Mesenchymal stem cell (in vitro differentiated cells and primary cell): ENCODE results near the gene MEOX1.
A peak's percentile ranks its signal among the peaks of the same experiment; 100 is the strongest.

ENCODE experiments used
- DNase-seq: peaks from one replicate; pipeline ENCODE4 v3.0.0-alpha.2; 2013
- H2AFZ ChIP-seq: one replicate; pipeline ENCODE4 v1.6.1; 2013; ENCODE audit warnings: low read depth, mild to moderate bottlenecking, control low read depth, inconsistent platforms, low read length, moderate library complexity
- H2AK5ac ChIP-seq: 2 replicates; pipeline ENCODE4 v1.6.1; 2013; ENCODE audit warnings: low read length, moderate library complexity, mild to moderate bottlenecking, inconsistent platforms; ENCODE audit not compliant: severe bottlenecking
- H2BK120ac ChIP-seq: one replicate; pipeline ENCODE4 v1.6.1; 2013; ENCODE audit warnings: low read depth, mild to moderate bottlenecking, inconsistent platforms, low read length, moderate library complexity
- H2BK12ac ChIP-seq, 2 experiments: one replicate each; pipeline ENCODE4 v1.6.1; 2013; ENCODE audit warnings: inconsistent platforms in 2 of 2, low read length in 2 of 2, mild to moderate bottlenecking in 2 of 2, moderate library complexity in 2 of 2, control low read depth in 1 of 2
- H2BK15ac ChIP-seq: one replicate; pipeline ENCODE4 v1.6.1; 2013; ENCODE audit warnings: mild to moderate bottlenecking, low read depth, inconsistent platforms; ENCODE audit not compliant: poor library complexity, severe bottlenecking
- H2BK5ac ChIP-seq: 2 replicates; pipeline ENCODE4 v1.6.1; 2013; ENCODE audit warnings: low read depth, mild to moderate bottlenecking, low read length, control low read depth, inconsistent platforms; ENCODE audit not compliant: poor library complexity, severe bottlenecking
- H3K14ac ChIP-seq, 2 experiments: one replicate each; pipeline ENCODE4 v1.6.1; 2013; ENCODE audit warnings: inconsistent platforms in 2 of 2, low read length in 2 of 2, control low read depth in 1 of 2, mild to moderate bottlenecking in 1 of 2, moderate library complexity in 1 of 2
- H3K18ac ChIP-seq, 2 experiments: one replicate each; pipeline ENCODE4 v1.6.1; 2013; ENCODE audit warnings: inconsistent platforms in 2 of 2, low read length in 2 of 2, control low read depth in 1 of 2, low read depth in 1 of 2, mild to moderate bottlenecking in 1 of 2
- H3K23ac ChIP-seq, 2 experiments: one replicate each; pipeline ENCODE4 v1.6.1; 2013; ENCODE audit warnings: inconsistent platforms in 2 of 2, low read length in 2 of 2, mild to moderate bottlenecking in 2 of 2, moderate library complexity in 2 of 2, control low read depth in 1 of 2
- H3K27ac ChIP-seq: 2 replicates; pipeline ENCODE4 v1.5.1; 2013; ENCODE audit warnings: mild to moderate bottlenecking, moderate library complexity, low read length, control low read depth, inconsistent platforms; ENCODE audit not compliant: poor library complexity, severe bottlenecking
- H3K27me3 ChIP-seq, 2 experiments: 2 replicates each; pipeline versions ENCODE4 v1.6.1 to v1.7.0; 2013; ENCODE audit warnings: low read length in 2 of 2, mild to moderate bottlenecking in 2 of 2, moderate library complexity in 2 of 2, control low read depth in 1 of 2, inconsistent platforms in 1 of 2; ENCODE audit not compliant: control insufficient read depth in 1 of 2, insufficient read depth in 1 of 2
- H3K36me3 ChIP-seq, 2 experiments: 2 replicates each; pipeline versions ENCODE4 v1.6.1 to v1.7.0; 2013; ENCODE audit warnings: low read length in 2 of 2, control low read depth in 1 of 2, inconsistent platforms in 1 of 2, low read depth in 1 of 2, mild to moderate bottlenecking in 1 of 2; ENCODE audit not compliant: insufficient read depth in 2 of 2, control insufficient read depth in 1 of 2
- H3K4ac ChIP-seq, 2 experiments: one replicate each; pipeline ENCODE4 v1.6.1; 2013; ENCODE audit warnings: inconsistent platforms in 2 of 2, low read length in 2 of 2, mild to moderate bottlenecking in 2 of 2, moderate library complexity in 2 of 2, control low read depth in 1 of 2, low read depth in 1 of 2
- H3K4me1 ChIP-seq: 2 replicates; pipeline ENCODE4 v1.6.1; 2013; ENCODE audit warnings: low read depth, low read length, control low read depth; ENCODE audit not compliant: control insufficient read depth, insufficient read depth
- H3K4me2 ChIP-seq: 2 replicates; pipeline ENCODE4 v1.6.1; 2013; ENCODE audit warnings: low read length, mild to moderate bottlenecking, inconsistent platforms; ENCODE audit not compliant: poor library complexity, severe bottlenecking
- H3K4me3 ChIP-seq, 2 experiments: 2 replicates each; pipeline versions ENCODE4 v1.5.1 to v1.7.0; 2013; ENCODE audit warnings: low read length in 2 of 2, mild to moderate bottlenecking in 2 of 2, control low read depth in 1 of 2, low read depth in 1 of 2; ENCODE audit not compliant: insufficient read depth in 1 of 2
- H3K79me1 ChIP-seq: replicated peaks from 2 replicates; pipeline ENCODE4 v1.6.1; 2013; ENCODE audit warnings: mild to moderate bottlenecking, control low read depth, low read length, inconsistent platforms; ENCODE audit not compliant: poor library complexity, severe bottlenecking
- H3K9ac ChIP-seq: 2 replicates; pipeline ENCODE4 v1.7.0; 2013; ENCODE audit warnings: mild to moderate bottlenecking, low read length, moderate library complexity
- H3K9me3 ChIP-seq: 2 replicates; pipeline ENCODE4 v1.7.0; 2013; ENCODE audit warnings: mild to moderate bottlenecking, low read length; ENCODE audit not compliant: control insufficient read depth
- H4K8ac ChIP-seq: one replicate; pipeline ENCODE4 v1.6.1; 2013; ENCODE audit warnings: inconsistent platforms, mild to moderate bottlenecking, low read length, moderate library complexity
- H4K91ac ChIP-seq: one replicate; pipeline ENCODE4 v1.6.1; 2013; ENCODE audit warnings: mild to moderate bottlenecking, low read length, inconsistent platforms
- WGBS: methylation state at CpG from one replicate; pipeline ENCODE4 v1.1.7; 2013; ENCODE audit warnings: mixed read lengths; 5-methylcytosine and 5-hydroxymethylcytosine counted together

MEOX1 gene

GRCh38 chr17:43632221-43632620 lies 29.5 kb downstream of the MEOX1 start:
- Histone ChIP-seq H2BK120ac (no peak overlapping the region), H3K14ac (no peak overlapping the region)

GRCh38 chr17:43631429-43631828 lies 30.3 kb downstream of the MEOX1 start:
- no peak overlapping the region for H3K18ac ChIP-seq
- H3K9me3 ChIP-seq: no peaks in the 10 kb centered on the region
- no peak overlapping the region for H2AFZ ChIP-seq
- H3K36me3 ChIP-seq: no peaks in the 10 kb centered on the region
- H3K27ac ChIP-seq: no peak overlapping the region
- no peak for DNase-seq
- H3K27me3 ChIP-seq: peaks cover 39 to 91% of the 10 kb centered on the region in 2 experiments
- H3K4me3 ChIP-seq: no peak overlapping the region
- no peak overlapping the region for H3K4ac ChIP-seq
- H2BK12ac ChIP-seq: no peak overlapping the region
- H3K79me1 ChIP-seq: no peaks in the 10 kb centered on the region
- H4K91ac ChIP-seq: no peak overlapping the region
- H3K14ac ChIP-seq: no peak overlapping the region
- no peak overlapping the region for H2BK5ac ChIP-seq
- no peak overlapping the region for H2BK120ac ChIP-seq
- no peak overlapping the region for H2BK15ac ChIP-seq
- no peak overlapping the region for H3K9ac ChIP-seq
- H4K8ac ChIP-seq: no peak overlapping the region
- no peaks in the 10 kb centered on the region for H3K4me1 ChIP-seq
- no peak overlapping the region for H3K4me2 ChIP-seq
- no peak overlapping the region for H2AK5ac ChIP-seq
- H3K23ac ChIP-seq: no peak overlapping the region
- WGBS: 39% methylated on average over 5 of the region's 7 CpGs

More at GRCh38 chr17:43632221-43632620, 29.5 kb downstream of the MEOX1 start:
- DNase-seq: no peak
- WGBS: 73% methylated on average over 9 of the region's 10 CpGs
- Histone ChIP-seq H3K79me1 (no peaks in the 10 kb centered on the region), H3K27me3 (peaks cover 43 to 87% of the 10 kb centered on the region in 2 experiments), H3K9ac (no peak overlapping the region), H2BK5ac (no peak overlapping the region), H2AFZ (no peak overlapping the region), H3K4me2 (no peak overlapping the region), H3K23ac (no peak overlapping the region), H3K36me3 (no peaks in the 10 kb centered on the region), H4K8ac (no peak overlapping the region), H3K27ac (no peak overlapping the region), H3K4me1 (no peaks in the 10 kb centered on the region), H2BK15ac (no peak overlapping the region), H2AK5ac (no peak overlapping the region), H3K4ac (no peak overlapping the region), H3K4me3 (no peak overlapping the region), H2BK12ac (no peak overlapping the region), H4K91ac (no peak overlapping the region), H3K18ac (no peak overlapping the region), H3K9me3 (no peaks in the 10 kb centered on the region)

- no peak overlapping the region for H3K14ac ChIP-seq
- H3K27me3 ChIP-seq: peaks cover 37 to 73% of the 10 kb centered on the region in 2 experiments
- WGBS: 16% methylated on average over 12 of the region's 15 CpGs
Measured at GRCh38 chr17:43628089-43628650, 33.6 kb downstream of the MEOX1 start.

GRCh38 chr17:43627653-43628052 lies 34.1 kb downstream of the MEOX1 start:
- H3K27ac ChIP-seq: no peak overlapping the region
- DNase-seq: no peak
- H2BK5ac ChIP-seq: no peak overlapping the region
- no peaks in the 10 kb centered on the region for H3K4me1 ChIP-seq
- no peak overlapping the region for H4K8ac ChIP-seq
- no peak overlapping the region for H2BK120ac ChIP-seq
- WGBS: 18% methylated on average over 3 of the region's 5 CpGs
- H3K27me3 ChIP-seq: peaks cover 37 to 71% of the 10 kb centered on the region in 2 experiments
- H3K36me3 ChIP-seq: no peaks in the 10 kb centered on the region
- no peak overlapping the region for H3K4me2 ChIP-seq
- H3K79me1 ChIP-seq: no peaks in the 10 kb centered on the region
- no peak overlapping the region for H3K4ac ChIP-seq
- no peak overlapping the region for H2BK12ac ChIP-seq
- H3K14ac ChIP-seq: peak overlapping the region in 1 of 2 experiments; percentile 38
- no peak overlapping the region for H3K23ac ChIP-seq
- H3K9ac ChIP-seq: no peak overlapping the region
- no peak overlapping the region for H3K4me3 ChIP-seq
- H4K91ac ChIP-seq: no peak overlapping the region
- no peak overlapping the region for H2BK15ac ChIP-seq
- H3K9me3 ChIP-seq: no peaks in the 10 kb centered on the region
- H2AK5ac ChIP-seq: no peak overlapping the region
- peak overlapping the region; percentile 18 for H2AFZ ChIP-seq
- no peak overlapping the region for H3K18ac ChIP-seq

More at GRCh38 chr17:43628089-43628650, 33.6 kb downstream of the MEOX1 start:
- Histone ChIP-seq H3K18ac (peak overlapping the region in 1 of 2 experiments; percentile 55), H2AFZ (no peak overlapping the region), H3K4me2 (no peak overlapping the region), H4K91ac (no peak overlapping the region), H2BK120ac (no peak overlapping the region), H3K4me3 (no peak overlapping the region), H2BK5ac (no peak overlapping the region), H2AK5ac (no peak overlapping the region), H3K23ac (no peak overlapping the region), H3K9ac (no peak overlapping the region), H2BK15ac (no peak overlapping the region), H3K36me3 (no peaks in the 10 kb centered on the region), H3K27ac (no peak overlapping the region), H3K9me3 (no peaks in the 10 kb centered on the region), H3K79me1 (no peaks in the 10 kb centered on the region), H2BK12ac (peak overlapping the region in 1 of 2 experiments; percentile 59), H4K8ac (no peak overlapping the region), H3K4ac (no peak overlapping the region), H3K4me1 (no peaks in the 10 kb centered on the region)
- peak; percentile 35 for DNase-seq
